HEK293T (cell line): ENCODE measurements around the gene LIPA.

ENCODE experiments used
- CTCF ChIA-PET: fragments of 350-600 bp; formaldehyde crosslinking; extraction: SDS; loops from one replicate; lab custom pipeline; 2021; ENCODE audit warnings: antibody characterized with exemption, inconsistent platforms; lab: Yijun Ruan, JAX
- POLR2A ChIA-PET: fragments of 350-600 bp; formaldehyde crosslinking; extraction: SDS; loops from one replicate; lab custom pipeline; 2020; ENCODE audit warnings: antibody characterized with exemption, inconsistent platforms; lab: Yijun Ruan, JAX
- DNase-seq: peaks from one replicate; pipeline ENCODE4 v3.0.0; 2012; ENCODE audit warnings: mixed read lengths; ENCODE audit errors: extremely low spot score
- ARNT ChIP-seq: fragments of 450-650 bp; IDR thresholded peaks from 2 replicates; pipeline ENCODE4 v1.6.1; 2017; ENCODE audit warnings: mild to moderate bottlenecking
- BHLHE40 ChIP-seq: fragments of 450-650 bp; IDR thresholded peaks from 2 replicates; pipeline ENCODE4 v1.6.1; 2016; ENCODE audit warnings: mild to moderate bottlenecking, moderate library complexity, borderline replicate concordance
- CTBP1 ChIP-seq: fragments of 450-650 bp; IDR thresholded peaks from 2 replicates; pipeline ENCODE4 v1.6.1; 2016; ENCODE audit warnings: borderline replicate concordance
- ELF4 ChIP-seq: fragments of 450-650 bp; IDR thresholded peaks from 2 replicates; pipeline ENCODE4 v1.6.1; 2017; ENCODE audit warnings: antibody characterized with exemption
- FOXA1 ChIP-seq: fragments of 450-650 bp; IDR thresholded peaks from 2 replicates; pipeline ENCODE4 v1.6.1; 2016; ENCODE audit warnings: mild to moderate bottlenecking
- FOXK2 ChIP-seq: fragments of 450-650 bp; IDR thresholded peaks from 2 replicates; pipeline ENCODE4 v1.6.1; 2016; ENCODE audit warnings: mild to moderate bottlenecking
- FOXM1 ChIP-seq: fragments of 450-650 bp; IDR thresholded peaks from 2 replicates; pipeline ENCODE4 v1.6.1; 2017; ENCODE audit warnings: mild to moderate bottlenecking, borderline replicate concordance
- HDGF ChIP-seq: fragments of 450-650 bp; IDR thresholded peaks from 2 replicates; pipeline ENCODE4 v1.6.1; 2017; ENCODE audit warnings: antibody characterized with exemption, borderline replicate concordance
- L3MBTL2 ChIP-seq: fragments of 450-650 bp; conservative IDR thresholded peaks from 2 replicates; pipeline ENCODE4 v1.6.1; 2016; ENCODE audit warnings: mild to moderate bottlenecking
- LEF1 ChIP-seq: fragments of 450-650 bp; IDR thresholded peaks from 2 replicates; pipeline ENCODE4 v1.6.1; 2017; ENCODE audit warnings: mild to moderate bottlenecking, borderline replicate concordance
- NFRKB ChIP-seq: fragments of 450-650 bp; IDR thresholded peaks from 2 replicates; pipeline ENCODE4 v1.6.1; 2016; ENCODE audit warnings: mild to moderate bottlenecking, moderate library complexity
- PKNOX1 ChIP-seq: fragments of 450-650 bp; IDR thresholded peaks from 2 replicates; pipeline ENCODE4 v1.6.1; 2016
- SP1 ChIP-seq: fragments of 450-650 bp; IDR thresholded peaks from 2 replicates; pipeline ENCODE4 v1.6.1; 2017
- SUZ12 ChIP-seq: fragments of 450-650 bp; IDR thresholded peaks from 2 replicates; pipeline ENCODE4 v1.6.1; 2016; ENCODE audit warnings: mild to moderate bottlenecking
- TARDBP ChIP-seq: fragments of 450-650 bp; IDR thresholded peaks from 2 replicates; pipeline ENCODE4 v1.6.1; 2016
- ZNF384 ChIP-seq: fragments of 450-650 bp; IDR thresholded peaks from 2 replicates; pipeline ENCODE4 v1.6.1; 2016

Gene LIPA

DNA sequence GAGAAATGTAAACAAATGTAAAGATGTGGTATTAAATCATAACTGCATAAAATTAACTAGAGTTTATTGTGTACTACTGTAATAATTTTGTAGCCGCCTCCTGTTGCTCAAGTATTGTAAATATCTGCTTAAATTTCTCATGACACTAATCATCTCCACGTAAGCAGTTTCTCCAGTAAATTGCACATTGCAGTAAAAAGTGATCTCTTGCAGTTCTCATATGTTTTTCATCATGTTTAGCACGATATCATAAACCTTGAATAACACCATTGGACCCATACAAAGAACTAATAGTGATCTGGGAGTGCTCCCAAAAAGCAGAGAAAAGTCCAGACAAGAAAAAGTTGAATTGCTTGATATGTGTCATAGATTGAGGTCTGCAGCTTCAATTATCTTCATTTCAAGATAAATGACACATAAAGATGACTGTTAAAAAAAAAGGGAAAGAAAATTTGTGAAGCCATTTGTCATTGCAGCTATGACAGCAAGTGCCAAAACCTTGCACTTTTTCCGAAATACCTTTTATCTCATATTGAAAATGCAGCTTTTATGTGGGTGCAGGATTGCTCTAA lies 15.3 kb downstream of the LIPA start:
- CTCF ChIA-PET: interaction anchor here (0.6 kb wide), 1 partner anchor 141 kb away, joined by 3 read pairs; no protein-coding TSS in a partner anchor
- POLR2A ChIA-PET: no interaction called here
- DNase-seq: no peak
- TF ChIP-seq ELF4 (no peak), FOXA1 (no peak), CTBP1 (no peak), SUZ12 (no peak), BHLHE40 (no peak), PKNOX1 (no peak), ARNT (no peak)

GRCh38 chr10:89235073-89235798 lies 16.3 kb downstream of the LIPA start:
- ChIA-PET CTCF (no interaction called here), POLR2A (no interaction called here)
- no peak for DNase-seq
- no peak for TF ChIP-seq FOXA1
- no peak for TF ChIP-seq FOXK2
- TF ChIP-seq ARNT: no peak
- TF ChIP-seq BHLHE40: no peak
- TF ChIP-seq CTBP1: no peak
- TF ChIP-seq SUZ12: no peak
- no peak for TF ChIP-seq FOXM1
- TF ChIP-seq PKNOX1: no peak
- TF ChIP-seq HDGF: no peak
- TF ChIP-seq ZNF384: no peak
- TF ChIP-seq LEF1: no peak
- no peak for TF ChIP-seq L3MBTL2
- TF ChIP-seq ELF4: no peak
- no peak for TF ChIP-seq NFRKB
- TF ChIP-seq TARDBP: no peak
- TF ChIP-seq SP1: no peak

DNA sequence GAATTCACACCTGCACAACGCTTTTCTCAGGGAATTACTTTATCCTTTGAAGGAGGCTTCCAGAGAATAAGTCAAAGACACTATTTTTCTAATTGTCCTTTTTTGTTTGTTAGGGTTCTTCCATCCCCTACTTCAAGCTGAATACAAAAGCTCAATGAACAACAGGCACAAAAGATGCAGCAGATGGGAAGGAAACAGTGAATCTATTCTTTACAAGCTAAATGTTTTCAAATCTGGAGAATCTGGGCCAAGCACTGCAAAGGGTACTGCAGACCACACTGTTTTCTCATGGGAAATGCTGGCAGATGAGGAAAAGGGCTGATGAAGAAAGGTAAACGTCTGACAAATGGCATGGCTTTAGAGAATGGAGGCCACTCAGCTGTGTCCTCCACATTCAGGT lies 18.5 kb downstream of the LIPA start:
- no peak for TF ChIP-seq FOXK2
- TF ChIP-seq TARDBP: no peak
- TF ChIP-seq PKNOX1: no peak
- no peak for TF ChIP-seq SP1
- no peak for TF ChIP-seq FOXM1
- TF ChIP-seq L3MBTL2: no peak
- no peak for TF ChIP-seq HDGF
- no peak for TF ChIP-seq ZNF384
- TF ChIP-seq NFRKB: no peak
- TF ChIP-seq FOXA1: no peak
- TF ChIP-seq ELF4: no peak
- TF ChIP-seq ARNT: no peak
- no peak for TF ChIP-seq SUZ12
- TF ChIP-seq CTBP1: no peak
- CTCF ChIA-PET: interaction anchor here (0.8 to 0.9 kb wide), 2 partner anchors 16 to 300 kb away, joined by 3 read pairs; no protein-coding TSS in a partner anchor

DNA sequence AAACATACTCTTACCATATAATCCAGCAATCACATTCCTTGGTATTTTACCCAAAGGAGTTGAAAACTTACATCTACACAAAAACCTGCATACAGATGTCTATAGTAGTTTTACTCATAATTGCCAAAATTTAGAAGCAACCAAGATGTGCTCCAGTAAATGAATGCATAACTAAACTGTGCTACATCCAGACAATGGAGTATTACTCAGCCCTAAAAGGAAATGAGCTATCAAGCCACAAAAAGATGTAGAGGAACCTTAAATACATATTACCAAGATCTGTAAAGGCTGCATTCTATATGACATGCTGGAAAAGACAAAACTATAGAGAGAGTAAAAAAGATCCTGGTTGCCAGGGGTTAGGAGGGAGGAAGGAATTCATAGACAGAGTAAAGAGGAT lies 22.6 kb downstream of the LIPA start:
- no peak for TF ChIP-seq PKNOX1
- no peak for TF ChIP-seq SUZ12
- DNase-seq: no peak
- ChIA-PET POLR2A (no interaction called here), CTCF (no interaction called here)

More for the DNA sequence above, 18.5 kb downstream of the LIPA start:
- no peak for DNase-seq
- POLR2A ChIA-PET: no interaction called here

DNA sequence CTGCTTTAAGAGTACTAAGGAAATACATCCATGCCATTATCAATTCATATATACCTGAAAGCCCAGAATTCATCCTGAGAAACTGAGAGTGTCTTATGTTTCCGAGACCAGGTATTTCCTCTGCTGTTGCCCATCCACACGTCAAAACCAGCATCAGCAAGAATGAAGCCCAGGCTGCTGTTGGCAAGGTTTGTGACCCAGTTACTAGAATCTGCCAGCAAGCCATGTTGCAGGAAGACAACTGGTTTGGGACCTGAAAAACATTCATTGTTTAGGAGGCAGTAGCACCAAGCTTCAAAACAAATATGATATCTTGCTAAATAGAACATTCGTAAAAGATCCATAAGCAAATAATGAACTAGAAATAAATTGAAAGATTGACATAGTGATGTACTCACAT lies 23.4 kb downstream of the LIPA start:
- ChIA-PET POLR2A (no interaction called here), CTCF (no interaction called here)
- DNase-seq: no peak
- TF ChIP-seq CTBP1 (no peak), FOXA1 (no peak), LEF1 (no peak), FOXM1 (no peak), L3MBTL2 (no peak), TARDBP (no peak), SUZ12 (no peak)

DNA sequence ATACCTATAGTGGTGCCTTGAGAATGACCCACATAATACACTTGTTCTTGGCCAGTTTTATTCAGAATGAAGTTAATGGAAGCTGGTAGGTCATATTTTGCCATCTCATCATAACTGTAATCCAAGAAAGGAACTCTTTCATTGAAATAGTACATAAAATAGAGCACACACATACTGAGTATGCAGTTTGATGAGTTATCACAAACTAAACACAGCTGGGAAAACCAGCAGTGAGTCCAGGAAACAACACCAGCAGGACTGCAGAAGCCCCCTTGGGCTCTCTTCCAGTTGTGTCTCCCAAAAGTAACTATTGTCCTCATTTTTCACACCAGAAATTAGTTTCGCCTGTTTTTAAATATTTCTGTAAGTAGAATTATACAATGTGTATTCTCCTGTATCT lies 24.7 kb downstream of the LIPA start:
- ChIA-PET CTCF (interaction anchor here (0.6 kb wide), 1 partner anchor 9 kb away, joined by 3 read pairs; no protein-coding TSS in a partner anchor), POLR2A (no interaction called here)
- TF ChIP-seq PKNOX1: no peak
- no peak for TF ChIP-seq SUZ12
- no peak for TF ChIP-seq HDGF
- TF ChIP-seq ELF4: no peak
- no peak for TF ChIP-seq ZNF384
- no peak for TF ChIP-seq L3MBTL2
- no peak for TF ChIP-seq SP1
- no peak for TF ChIP-seq FOXK2
- TF ChIP-seq CTBP1: no peak
- TF ChIP-seq FOXA1: no peak
- DNase-seq: no peak
